GM18498 (cell line): ENCODE results near the gene PTGS2.

Experiments used
- ATAC-seq: cut with Tn5 transposase; IDR thresholded peaks from one replicate; pipeline ENCODE4 v1.9.1; 2021; ENCODE audit warnings: mild to moderate bottlenecking, moderate library complexity; ENCODE audit not compliant: unreplicated experiment

The PTGS2 gene

GRCh38 chr1:186680245-186681061, at the start of gene PTGS2:
Gene PTGS2 (minus strand): TSS chr1:186680423. CDS start chr1:186680290, 133 bp downstream.
- peak; percentile 94 for ATAC-seq

- peak; percentile 79 for ATAC-seq
These were observed 42.6 kb upstream of the PTGS2 start for GRCh38 chr1:186722711-186723309.

- ATAC-seq, result no peak
These were observed 37.1 kb upstream of the PTGS2 start for GRCh38 chr1:186717286-186717685.

GRCh38 chr1:186715887-186716809, 35.9 kb upstream of the PTGS2 start:
- no peak for ATAC-seq

- ATAC-seq, result no peak
These were observed 30.5 kb upstream of the PTGS2 start for GRCh38 chr1:186710696-186711095.

- ATAC-seq, result no peak
These were observed 28.5 kb upstream of the PTGS2 start for GRCh38 chr1:186708694-186709097.

GRCh38 chr1:186703209-186703766, 23.1 kb upstream of the PTGS2 start:
- no peak for ATAC-seq

- no peak for ATAC-seq
These were observed 20.5 kb upstream of the PTGS2 start for GRCh38 chr1:186700722-186701121.

GRCh38 chr1:186699519-186699918, 19.3 kb upstream of the PTGS2 start:
- no peak for ATAC-seq

- ATAC-seq, result no peak
These were observed 9.7 kb upstream of the PTGS2 start for GRCh38 chr1:186689907-186690306.

- ATAC-seq, result no peak
These were observed 9.2 kb upstream of the PTGS2 start for GRCh38 chr1:186689376-186689775.

- ATAC-seq, result no peak
These were observed 3.6 kb upstream of the PTGS2 start for GRCh38 chr1:186683652-186684410.

GRCh38 chr1:186682736-186683135, 2.5 kb upstream of the PTGS2 start:
- no peak for ATAC-seq

- ATAC-seq, result no peak
These were observed 1.6 kb upstream of the PTGS2 start for GRCh38 chr1:186681801-186682200.

- ATAC-seq, result no peak
These were observed 898 bp upstream of the PTGS2 start for GRCh38 chr1:186681121-186681520.

GRCh38 chr1:186679924-186680244, 339 bp downstream of the PTGS2 start:
- no peak for ATAC-seq

GRCh38 chr1:186678155-186678554, 2.1 kb downstream of the PTGS2 start:
- ATAC-seq, result no peak

GRCh38 chr1:186672596-186672995, 7.6 kb downstream of the PTGS2 start:
- ATAC-seq, result no peak

GRCh38 chr1:186672131-186672530, 8.1 kb downstream of the PTGS2 start:
- no peak for ATAC-seq

- no peak for ATAC-seq
These were observed 8.9 kb downstream of the PTGS2 start for GRCh38 chr1:186671136-186671825.
